Endothelial cell of umbilical vein (primary cell): ENCODE results near the gene NOP16. TPM values are rescaled to one million over a fixed set of nuclear protein-coding genes. Genes with fewer than 3 reads are reported as not detected.

ENCODE experiments used
- BruUV-seq: library from RNA; stranded (reverse); fragments of 400-500 nt; replicated peaks from 2 replicates; lab custom pipeline; 2021; lab: Mats Ljungman, UMichigan
- CTCF ChIA-PET: fragments of 300-600, 350-600 bp; sonication (Branson Sonifier 250); formaldehyde crosslinking; loops from one replicate; lab custom pipeline; 2021; ENCODE audit warnings: antibody characterized with exemption, inconsistent platforms; lab: Charles Lee
- POLR2A ChIA-PET: fragments of 300-600, 350-600 bp; sonication (Branson Sonifier 250); formaldehyde crosslinking; loops from one replicate; lab custom pipeline; 2021; ENCODE audit warnings: antibody characterized with exemption, inconsistent platforms; lab: Charles Lee
- DNase-seq: peaks from one replicate; pipeline ENCODE4 v3.0.0-alpha.2; 2011; ENCODE audit warnings: low read depth, low spot score
- FAIRE-seq: peaks from 2 replicates; lab custom pipeline; 2011; peaks lifted over from hg19 to GRCh38; lab: Jason Lieb, UNC
- H2AFZ ChIP-seq: 2 replicates; pipeline ENCODE4 v1.6.0; 2012; ENCODE audit warnings: low read depth, low read length, control low read depth, inconsistent platforms
- H3K27ac ChIP-seq: 2 replicates; pipeline ENCODE4 v1.5.1; 2011; ENCODE audit warnings: low read depth, mild to moderate bottlenecking, control low read depth, low read length, moderate library complexity; ENCODE audit not compliant: insufficient read depth
- H3K27me3 ChIP-seq, 2 experiments: 2 replicates each; pipeline versions ENCODE4 v1.6.0 to v1.6.1; 2011; ENCODE audit warnings: low read length in 2 of 2, mixed read lengths in 1 of 2; ENCODE audit not compliant: control insufficient read depth in 2 of 2, insufficient read depth in 2 of 2
- H3K36me3 ChIP-seq, 2 experiments: 2 replicates in 1 of 2; 3 replicates in 1 of 2; pipeline ENCODE4 v1.5.1; 2011; ENCODE audit warnings: low read length in 2 of 2, mild to moderate bottlenecking in 1 of 2, moderate library complexity in 1 of 2; ENCODE audit not compliant: control insufficient read depth in 2 of 2, insufficient read depth in 2 of 2; ENCODE audit errors: extremely low read depth in 1 of 2
- H3K4me1 ChIP-seq: 3 replicates; pipeline ENCODE4 v1.5.1; 2011; ENCODE audit warnings: mild to moderate bottlenecking, low read length; ENCODE audit not compliant: control insufficient read depth, insufficient read depth; ENCODE audit errors: extremely low read depth
- H3K4me2 ChIP-seq: 2 replicates; pipeline ENCODE4 v1.6.1; 2011; ENCODE audit warnings: low read length, control low read depth, mixed read lengths; ENCODE audit not compliant: insufficient read depth
- H3K4me3 ChIP-seq, 3 experiments: fragments of 200-600 bp in 1 of 3; sonication (generic), shearing (Covaris generic) in 1 of 3; replicated peaks in 1 of 3; 2 replicates each; pipeline ENCODE4 v1.5.1; 2011 to 2016; ENCODE audit warnings: control low read depth in 3 of 3, low read length in 3 of 3, mild to moderate bottlenecking in 2 of 3, inconsistent platforms in 1 of 3, low read depth in 1 of 3, moderate library complexity in 1 of 3; ENCODE audit not compliant: insufficient read depth in 1 of 3
- H3K79me2 ChIP-seq: 2 replicates; pipeline ENCODE4 v1.6.0; 2012; ENCODE audit warnings: low read length, inconsistent platforms; ENCODE audit not compliant: control insufficient read depth, insufficient read depth
- H3K9ac ChIP-seq: replicated peaks from 2 replicates; pipeline ENCODE3; 2011; ENCODE audit warnings: low read length, control low read depth; ENCODE audit not compliant: insufficient read depth; ENCODE audit errors: extremely low read depth
- H3K9me1 ChIP-seq: replicated peaks from 3 replicates; pipeline ENCODE4 v1.6.0; 2011; ENCODE audit warnings: mild to moderate bottlenecking, low read length; ENCODE audit not compliant: control insufficient read depth, insufficient read depth; ENCODE audit errors: extremely low read depth
- H3K9me3 ChIP-seq: replicated peaks from 2 replicates; pipeline ENCODE4 v1.5.1; 2012; ENCODE audit warnings: low read length, inconsistent platforms; ENCODE audit not compliant: control insufficient read depth, insufficient read depth
- H4K20me1 ChIP-seq: replicated peaks from 2 replicates; pipeline ENCODE3; 2011; ENCODE audit warnings: mild to moderate bottlenecking, low read length; ENCODE audit not compliant: control insufficient read depth, insufficient read depth; ENCODE audit errors: extremely low read depth
- POLR2AphosphoS5 ChIP-seq: IDR thresholded peaks from 2 replicates; pipeline ENCODE4 v1.6.1; 2012; ENCODE audit warnings: low read depth, mild to moderate bottlenecking, control low read depth, low read length, moderate library complexity; ENCODE audit not compliant: insufficient read depth
- dilution Hi-C: fragments of 300-500 bp; cut with MboI; formaldehyde crosslinking; loops from one replicate; pipeline ENCODE4 v1.15.0; 2019; ENCODE audit warnings: low sequenced_read_pairs; ENCODE audit not compliant: extremely low pct_ligation_motif_present
- intact Hi-C: fragments of 100-400 bp; cut with micrococcal nuclease; formaldehyde crosslinking; loops from one replicate; pipeline ENCODE4 v1.10.0; 2022
- polyA plus RNA-seq, 4 experiments: library from polyadenylated mRNA; depleted of rRNA in 3 of 4; stranded (reverse) in 3 of 4; unstranded in 1 of 4; fragments of >200 nt; gene quantifications; 2 replicates each; pipeline versions ENCODE4 v1.2.1 to v1.2.3, GENCODE V29; 2011 to 2012; ENCODE audit warnings: missing spikeins in 1 of 4
- total RNA-seq: library from RNA; stranded (reverse); gene quantifications from 2 replicates; pipeline ENCODE4 v1.2.3, GENCODE V29; 2021
- TF ChIP-seq, protein P1 (sequence below), 2 donors: IDR thresholded peaks; 1 replicate in 1 of 2; 2 replicates in 1 of 2; pipeline ENCODE4 v1.5.1; 2011; ENCODE audit warnings: low read length in 2 of 2, mild to moderate bottlenecking in 2 of 2, moderate library complexity in 2 of 2, control low read depth in 1 of 2, inconsistent platforms in 1 of 2, low read depth in 1 of 2; ENCODE audit not compliant: insufficient read depth in 1 of 2; ENCODE audit errors: extremely low read depth in 1 of 2

The NOP16 gene
- total and polyA plus RNA-seq, 2 donors (not counting 3 experiments of a cell fraction or from before 2014, with no cell fraction given), result 41.1 to 47.4 TPM

- H3K9me3 ChIP-seq, result no peaks in the 10 kb centered on the region
- peaks cover 9% of the 10 kb centered on the region for H3K79me2 ChIP-seq
- peak within 1 kb of the TSS; percentile 43 to 97 (median 72) for H3K4me3 ChIP-seq
- CTCF ChIA-PET, result interaction anchor here (0.9 kb wide), 1 partner anchor 171 kb away, joined by 3 read pairs; no protein-coding TSS in a partner anchor
- H3K27me3 ChIP-seq, result no peaks in the 10 kb centered on the region
- H3K4me1 ChIP-seq, result peaks cover 13% of the 10 kb centered on the region
- no TSS peak for BruUV-seq
- no peak within 1 kb of the TSS for H3K27ac ChIP-seq
- POLR2A ChIA-PET, result no interaction called here
- peaks cover 0 to 15% of the 10 kb centered on the region in 2 experiments for H3K36me3 ChIP-seq
- H3K4me2 ChIP-seq, result peak within 1 kb of the TSS; percentile 83
- no peaks in the 10 kb centered on the region for H3K9me1 ChIP-seq
- DNase-seq (peak; percentile 48), FAIRE-seq (peak; percentile 67)
- intact Hi-C loops, result loop anchor here (1.0 to 10.0 kb wide), 2 partner anchors 23 to 131 kb away; partner anchors contain the start of genes HIGD2A, NOP16 and SIMC1
- H3K9ac ChIP-seq, result peak within 1 kb of the TSS; percentile 58
- dilution Hi-C loops, result no loop called here
- no peaks in the 10 kb centered on the region for H4K20me1 ChIP-seq
- TF ChIP-seq, protein P1, sequence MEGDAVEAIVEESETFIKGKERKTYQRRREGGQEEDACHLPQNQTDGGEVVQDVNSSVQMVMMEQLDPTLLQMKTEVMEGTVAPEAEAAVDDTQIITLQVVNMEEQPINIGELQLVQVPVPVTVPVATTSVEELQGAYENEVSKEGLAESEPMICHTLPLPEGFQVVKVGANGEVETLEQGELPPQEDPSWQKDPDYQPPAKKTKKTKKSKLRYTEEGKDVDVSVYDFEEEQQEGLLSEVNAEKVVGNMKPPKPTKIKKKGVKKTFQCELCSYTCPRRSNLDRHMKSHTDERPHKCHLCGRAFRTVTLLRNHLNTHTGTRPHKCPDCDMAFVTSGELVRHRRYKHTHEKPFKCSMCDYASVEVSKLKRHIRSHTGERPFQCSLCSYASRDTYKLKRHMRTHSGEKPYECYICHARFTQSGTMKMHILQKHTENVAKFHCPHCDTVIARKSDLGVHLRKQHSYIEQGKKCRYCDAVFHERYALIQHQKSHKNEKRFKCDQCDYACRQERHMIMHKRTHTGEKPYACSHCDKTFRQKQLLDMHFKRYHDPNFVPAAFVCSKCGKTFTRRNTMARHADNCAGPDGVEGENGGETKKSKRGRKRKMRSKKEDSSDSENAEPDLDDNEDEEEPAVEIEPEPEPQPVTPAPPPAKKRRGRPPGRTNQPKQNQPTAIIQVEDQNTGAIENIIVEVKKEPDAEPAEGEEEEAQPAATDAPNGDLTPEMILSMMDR (IDR thresholded peaks at IDR 0.05; ENCODE audit: extremely low read depth in 1 of 2, insufficient read depth in 1 of 2, low read depth in 1 of 2, low read length in 2 of 2), result no peak
- peak; percentile 39 for TF ChIP-seq POLR2AphosphoS5
- peak within 1 kb of the TSS; percentile 95 for H2AFZ ChIP-seq
These were observed 22.8 kb downstream of the NOP16 start, which contains the start of gene ARL10 for GRCh38 chr5:176365351-176366231. Gene ARL10 (plus strand): TSS chr5:176365487. CDS start chr5:176365564, 77 bp downstream.
